ENCODE results near the gene EXOC6B.
"Not testable (repeated sequence)": the region's sequence is repeated elsewhere in the genome, so short reads cannot be mapped to it uniquely, and the experiment has no call there.

Gene EXOC6B

GRCh38 chr2:72583836-72584235, 242.0 kb downstream of the EXOC6B start:
- DNase-seq = not testable (repeated sequence)

DNA sequence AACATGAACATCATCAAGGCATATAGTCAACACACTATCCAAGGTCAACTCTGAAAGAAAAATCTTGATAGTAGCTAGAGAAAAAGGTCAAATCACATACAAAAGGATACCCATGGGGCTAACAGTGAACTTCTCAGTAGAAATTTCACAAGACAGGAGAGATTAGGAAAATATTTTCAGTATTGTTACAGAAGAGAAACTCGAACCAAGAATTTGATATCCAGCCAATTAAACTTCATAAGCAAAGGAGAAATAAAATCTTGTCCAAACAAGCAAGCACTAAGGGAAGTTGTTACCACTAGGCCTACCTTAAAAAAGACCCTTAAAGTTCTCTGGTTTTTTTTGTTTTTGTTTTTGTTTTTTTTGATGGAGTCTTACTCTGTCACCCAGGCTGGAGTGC, 242.5 kb downstream of the EXOC6B start:
- no peak for DNase-seq

- DNase-seq = no peak
Observed at GRCh38 chr2:72581560-72582181, 244.2 kb downstream of the EXOC6B start.

DNA sequence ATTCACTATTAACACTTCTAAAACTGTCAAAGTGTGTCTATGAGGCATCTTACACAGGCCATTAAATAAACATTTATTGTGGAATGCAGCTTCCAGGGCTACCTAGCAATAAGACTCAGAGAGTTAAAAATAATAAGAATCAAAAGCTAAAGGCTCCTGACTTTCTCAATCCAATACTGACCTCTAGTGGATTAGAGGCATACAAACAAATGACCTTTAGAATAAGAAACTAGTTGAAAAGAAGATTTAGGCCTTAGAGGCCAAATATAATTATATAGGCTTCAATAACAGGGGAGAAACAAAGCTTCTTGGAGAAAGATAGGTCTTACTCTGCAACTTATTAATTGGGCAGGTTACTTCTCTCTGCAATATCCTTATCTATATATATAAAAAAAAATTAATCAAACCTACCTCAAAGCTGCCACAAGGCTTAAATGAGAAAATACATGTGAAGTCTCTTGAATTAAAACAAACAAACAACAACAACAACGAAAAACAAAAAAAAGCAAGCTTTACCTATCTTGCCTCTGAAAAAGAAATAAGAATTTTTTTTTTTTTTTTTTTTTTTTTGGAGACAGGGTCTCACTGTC, 246.1 kb downstream of the EXOC6B start:
- DNase-seq = no peak

DNA sequence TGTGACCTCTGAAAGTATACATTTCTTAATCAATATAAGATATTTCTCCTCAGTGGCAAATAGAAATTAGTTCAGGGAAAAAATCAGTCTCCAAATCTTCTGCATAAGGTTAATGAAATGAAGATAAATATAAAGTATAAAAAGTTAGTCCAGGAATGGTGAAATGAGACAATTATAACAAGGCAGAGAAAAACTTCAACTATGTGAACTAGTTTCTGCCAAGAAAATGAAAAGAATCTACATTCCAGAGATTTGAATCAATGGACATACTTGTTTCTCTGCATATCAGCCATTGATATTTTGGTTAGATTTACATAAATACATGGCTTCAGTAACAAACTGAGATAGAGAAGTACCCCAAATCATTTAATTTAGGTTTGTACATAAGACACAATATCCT, 249.0 kb downstream of the EXOC6B start:
- DNase-seq = no peak

DNA sequence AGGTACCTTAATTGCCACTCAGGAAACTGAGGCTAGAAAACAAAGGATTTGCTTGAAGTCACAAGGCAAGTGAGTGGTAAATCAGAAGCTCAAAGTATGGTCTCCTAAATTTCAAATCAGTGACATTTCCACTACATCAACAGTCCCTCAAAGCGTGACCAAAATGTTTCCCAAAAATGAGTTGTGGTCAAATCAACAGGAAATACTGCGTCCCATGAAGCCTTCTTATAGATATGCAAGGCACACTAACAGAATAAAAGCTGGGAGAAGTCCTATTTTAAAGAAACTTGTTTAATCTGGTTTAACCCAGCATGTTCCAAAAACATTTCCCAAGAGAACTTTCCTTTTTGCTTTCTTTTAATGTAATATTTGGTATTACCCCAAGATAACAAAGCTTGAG, 249.4 kb downstream of the EXOC6B start:
- DNase-seq = no peak

GRCh38 chr2:72574886-72575285, 250.9 kb downstream of the EXOC6B start:
- DNase-seq = no peak

DNA sequence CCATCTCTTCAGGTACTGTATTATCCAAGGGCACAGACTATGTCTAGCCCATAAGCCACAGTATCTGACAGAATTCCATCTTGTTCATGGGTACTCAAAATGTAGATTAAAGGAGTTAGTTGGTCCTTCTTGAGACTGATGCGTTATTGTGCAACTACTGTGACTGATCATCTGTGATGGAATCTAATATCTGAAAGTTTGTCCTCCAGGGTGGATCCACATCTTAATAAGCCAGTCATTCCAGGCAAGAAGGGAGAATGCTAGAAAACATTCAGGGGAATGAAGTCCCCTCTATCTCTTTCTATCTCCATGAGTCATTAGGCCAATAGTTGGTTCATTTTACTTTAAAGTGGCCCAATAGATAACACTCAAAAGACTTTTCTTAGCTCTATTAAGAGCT, 252.6 kb downstream of the EXOC6B start:
- DNase-seq = no peak

GRCh38 chr2:72572501-72572900, 253.3 kb downstream of the EXOC6B start:
- DNase-seq = no peak

DNA sequence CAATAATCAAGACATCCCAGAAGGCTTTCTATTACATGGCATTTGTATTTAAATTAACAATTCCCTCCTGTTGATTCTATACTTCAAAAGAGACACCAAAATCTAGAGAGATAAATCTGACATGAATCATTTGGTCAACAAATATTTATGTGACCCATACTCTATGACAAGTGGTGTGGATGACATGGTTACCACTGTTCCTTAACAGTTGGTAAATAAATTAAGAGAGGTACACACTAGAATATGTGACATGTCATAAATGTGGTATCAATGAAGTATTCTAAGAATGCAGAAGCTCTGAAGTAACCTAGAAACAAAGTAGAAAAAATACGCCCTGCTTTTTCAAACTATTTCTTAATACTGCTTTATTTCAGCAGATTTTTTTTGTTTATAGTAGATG, 255.4 kb downstream of the EXOC6B start:
- DNase-seq = no peak

DNA sequence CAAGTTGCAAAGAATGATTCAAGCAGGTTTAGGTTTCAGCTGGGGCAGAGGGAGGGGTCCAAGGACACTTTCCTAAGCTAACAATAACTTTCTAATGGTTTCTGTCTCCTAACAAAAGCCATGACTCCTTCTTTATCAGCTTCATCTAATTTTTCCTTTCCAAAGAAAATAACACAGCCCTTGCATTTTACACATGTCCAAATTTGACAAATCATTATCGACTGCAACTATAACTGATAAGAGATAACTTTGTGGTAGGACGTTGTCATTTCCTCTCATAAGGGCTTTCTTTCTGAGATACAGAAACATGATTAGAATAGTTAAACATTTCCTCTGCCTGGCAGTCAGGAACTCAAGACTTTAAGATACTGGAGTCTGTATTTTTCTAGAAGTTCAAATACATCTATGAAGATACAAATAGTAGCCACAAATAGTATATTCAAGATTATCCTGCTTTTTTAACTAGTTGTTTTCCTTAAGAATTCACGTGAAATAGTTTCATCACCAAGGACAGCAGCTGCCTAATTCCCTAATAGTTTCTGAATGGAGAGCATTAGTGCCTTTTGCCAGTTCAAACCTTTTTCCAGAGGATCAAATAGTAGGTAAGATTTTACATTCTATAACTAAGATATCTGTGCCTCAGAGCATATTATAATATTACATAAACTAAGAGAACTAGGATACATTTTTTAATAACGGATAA, 263.2 kb downstream of the EXOC6B start:
- DNase-seq = no peak

DNA sequence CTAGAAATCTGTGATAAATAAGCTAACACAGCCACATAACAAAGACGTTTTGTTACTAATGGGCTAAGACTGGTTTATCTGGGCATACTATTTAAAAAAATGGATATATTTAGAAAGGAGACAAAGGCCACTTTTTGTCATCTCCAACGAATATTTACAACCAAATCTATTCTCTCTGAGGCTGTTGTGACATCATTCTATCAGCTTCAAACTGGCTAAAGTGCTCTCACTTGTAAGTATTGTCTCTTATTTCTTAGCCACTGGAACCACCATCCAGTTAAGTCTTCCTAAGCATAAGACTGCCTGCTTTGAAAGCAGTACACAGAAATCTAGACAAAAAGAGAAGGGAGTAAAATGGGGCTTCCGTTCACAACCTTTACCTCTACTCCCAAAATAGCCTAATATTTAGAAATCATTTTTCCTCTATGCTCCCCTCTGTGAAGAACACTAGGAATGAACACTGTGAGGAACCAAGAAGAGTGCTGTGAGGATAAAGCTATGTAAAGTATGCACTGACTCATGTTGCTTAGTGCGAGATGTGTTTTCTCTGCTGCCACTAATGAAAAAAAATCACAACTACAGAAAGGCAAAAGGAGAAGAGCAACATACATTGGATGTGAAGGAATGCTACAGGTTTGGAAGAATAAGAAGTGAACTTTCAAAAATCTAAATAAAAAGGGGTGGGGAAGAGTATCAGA, 264.1 kb downstream of the EXOC6B start:
- no peak for DNase-seq

- no peak for DNase-seq
Observed at GRCh38 chr2:72555943-72556342, 269.9 kb downstream of the EXOC6B start.

DNA sequence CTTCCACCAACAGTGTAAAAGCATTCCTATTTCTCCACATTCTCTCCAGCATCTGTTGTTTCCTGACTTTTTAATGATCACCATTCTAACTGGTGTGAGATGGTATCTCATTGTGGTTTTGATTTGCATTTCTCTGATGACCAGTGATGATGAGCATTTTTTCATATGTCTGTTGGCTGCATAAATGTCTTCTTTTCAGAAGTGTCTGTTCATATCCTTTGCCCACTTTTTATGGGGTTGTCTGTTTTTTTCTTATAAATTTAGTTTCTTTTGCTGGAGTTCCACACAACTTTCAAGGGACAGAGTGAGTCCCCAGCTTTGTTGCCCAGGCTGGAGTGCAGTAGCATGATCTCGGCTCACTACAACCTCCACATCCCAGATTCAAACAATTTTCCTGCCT, 270.5 kb downstream of the EXOC6B start:
- not testable (repeated sequence) for DNase-seq

DNA sequence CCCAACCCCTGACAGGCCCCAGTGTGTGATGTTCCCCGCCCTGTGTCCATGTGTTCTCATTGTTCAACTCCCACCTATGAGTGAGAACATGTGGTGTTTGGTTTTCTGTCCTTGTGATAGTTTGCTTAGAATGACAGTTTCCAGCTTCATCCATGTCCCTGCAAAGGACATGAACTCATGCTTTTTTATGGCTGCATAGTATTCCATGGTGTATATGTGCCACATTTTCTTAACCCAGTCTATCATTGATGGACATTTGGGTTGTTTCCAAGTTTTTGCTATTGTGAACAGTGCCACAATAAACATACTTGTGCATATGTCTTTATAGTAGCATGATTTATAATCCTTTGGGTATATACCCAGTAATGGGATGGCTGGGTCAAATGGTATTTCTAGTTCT, 270.9 kb downstream of the EXOC6B start:
- DNase-seq = not testable (repeated sequence)

GRCh38 chr2:72554381-72554780, 271.5 kb downstream of the EXOC6B start:
- no peak for DNase-seq

- no peak for DNase-seq
Observed at GRCh38 chr2:72548081-72548764, 277.6 kb downstream of the EXOC6B start.

DNA sequence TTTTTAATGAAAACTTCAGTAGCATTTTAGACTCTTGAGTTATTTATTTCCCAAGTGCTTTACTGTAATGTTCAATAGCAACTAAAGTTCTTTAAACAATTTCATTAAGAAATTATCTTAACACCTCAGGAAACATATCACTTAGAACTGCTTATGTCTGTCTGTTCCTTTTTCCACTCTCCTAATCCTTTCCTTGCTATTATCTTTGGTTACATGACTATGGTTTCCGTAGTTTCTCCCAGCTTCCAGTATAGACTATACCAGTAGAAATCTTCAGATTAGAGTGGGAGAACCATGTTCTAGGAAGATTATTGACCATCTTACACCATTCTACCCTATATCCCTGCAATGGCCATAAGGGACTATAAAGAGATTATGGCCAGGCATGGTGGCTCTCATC, 280.0 kb downstream of the EXOC6B start:
- DNase-seq = no peak

DNA sequence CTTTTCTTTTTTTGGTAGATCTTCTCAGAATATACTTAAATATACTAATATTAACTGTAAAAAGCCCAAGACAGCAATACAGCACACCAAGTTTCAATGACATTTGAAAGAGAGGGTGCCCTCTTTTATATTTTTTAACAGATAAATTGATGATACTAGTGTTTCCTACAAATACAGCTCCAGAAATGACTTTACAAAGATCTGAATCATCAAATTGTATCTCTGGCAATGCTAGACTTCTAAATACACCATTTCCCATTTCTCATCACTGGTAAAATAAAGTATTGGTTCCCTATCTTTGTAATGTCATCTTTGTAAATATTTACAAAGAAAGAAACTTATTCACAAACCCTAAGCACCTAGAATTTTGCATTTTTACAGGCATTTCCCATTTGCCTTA, 281.3 kb downstream of the EXOC6B start:
- no peak for DNase-seq

DNA sequence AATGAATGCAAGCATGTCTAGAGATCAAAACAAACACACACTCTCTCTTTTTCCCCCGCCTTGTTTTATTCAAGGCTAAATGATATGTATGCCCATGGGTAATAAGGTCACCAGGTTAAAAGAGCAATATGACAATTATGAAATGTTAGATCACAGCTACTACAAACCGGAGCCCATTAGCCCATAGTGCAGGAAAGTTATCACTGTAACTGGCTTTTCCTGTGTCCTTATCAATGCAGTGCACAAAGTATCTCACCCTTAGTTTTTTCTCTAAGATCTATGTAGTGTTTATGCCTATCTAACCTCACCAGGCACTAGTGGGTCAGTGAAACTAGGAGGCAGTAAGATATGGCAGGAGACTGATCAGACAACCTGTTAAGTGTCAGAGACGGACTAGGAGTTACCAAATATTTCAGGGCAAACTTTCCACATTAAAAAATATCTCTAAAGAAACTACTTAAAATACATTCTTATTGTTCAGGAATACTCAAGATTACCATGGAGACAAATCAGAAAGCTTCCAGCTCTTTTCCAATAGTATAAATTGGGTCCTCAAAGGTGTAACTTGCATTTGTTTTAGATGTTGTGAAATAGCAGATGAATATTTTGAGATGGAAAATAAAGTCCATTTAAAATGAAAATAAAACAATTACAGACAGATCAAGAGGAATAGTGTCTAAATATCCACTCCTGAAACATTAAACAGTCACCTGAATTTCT, 282.2 kb downstream of the EXOC6B start:
- no peak for DNase-seq

GRCh38 chr2:72539071-72539552, 286.7 kb downstream of the EXOC6B start:
- no peak for DNase-seq

- DNase-seq = no peak
Observed at GRCh38 chr2:72538486-72538885, 287.3 kb downstream of the EXOC6B start.

Measured in activated CD4-positive, alpha-beta T cell treated with anti-CD3 and anti-CD28 coated beads for 1 hour (primary cell).